ENCODE measurements around the gene ARL3. TPM values are rescaled to one million over a fixed set of nuclear protein-coding genes. Genes with fewer than 3 reads are reported as not detected.

ARL3 gene
- total RNA-seq, 2 donors from 2014 or later: 4.8 to 5.6 TPM

DNA sequence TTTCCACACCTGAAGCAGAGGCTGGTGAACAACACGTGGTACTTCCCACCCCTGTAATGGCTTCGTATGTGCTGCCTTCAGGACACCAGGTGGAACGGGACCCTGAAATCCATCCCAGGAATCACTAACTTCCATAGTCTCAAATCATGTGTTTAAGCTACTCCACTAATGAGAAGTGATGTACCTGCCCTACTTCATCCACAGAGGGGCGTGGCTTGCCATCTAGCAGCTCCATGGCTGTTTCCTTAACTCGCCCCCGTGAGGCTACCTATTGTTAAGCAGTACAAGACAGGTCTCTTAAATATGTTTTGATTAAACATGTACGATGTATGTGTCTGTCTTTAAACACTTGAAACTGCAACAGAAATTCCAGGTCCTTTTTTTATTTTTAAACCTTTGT lies 31.8 kb downstream of the ARL3 start:
- Histone ChIP-seq H3K9ac (ENCODE audit: low read depth in 2 of 2, low read length in 2 of 2) (no peak overlapping the region), H3K4me1 (peaks cover 5% of the 10 kb centered on the region)

DNA sequence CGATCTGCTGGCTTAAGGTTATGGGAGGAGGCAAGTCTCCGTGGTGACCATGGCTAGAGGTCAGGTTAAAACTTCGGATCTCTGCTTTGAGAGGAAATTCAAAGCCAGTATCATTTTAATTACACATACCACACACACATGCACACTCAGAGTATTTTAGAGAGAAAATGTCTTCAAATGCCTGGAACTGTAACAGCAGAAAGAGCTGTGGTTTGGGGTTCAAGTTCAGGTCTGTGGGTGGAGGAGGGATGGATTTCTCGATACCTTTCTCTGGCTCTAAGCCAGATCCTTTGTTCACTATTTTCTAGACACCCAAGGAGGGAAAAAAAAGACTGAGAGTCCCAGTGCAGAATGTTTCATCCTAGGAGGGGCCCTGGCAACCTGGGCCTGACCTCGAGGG lies 32.5 kb downstream of the ARL3 start:
- no peaks in the 10 kb centered on the region for H3K27me3 ChIP-seq
- TF ChIP-seq, protein P1, sequence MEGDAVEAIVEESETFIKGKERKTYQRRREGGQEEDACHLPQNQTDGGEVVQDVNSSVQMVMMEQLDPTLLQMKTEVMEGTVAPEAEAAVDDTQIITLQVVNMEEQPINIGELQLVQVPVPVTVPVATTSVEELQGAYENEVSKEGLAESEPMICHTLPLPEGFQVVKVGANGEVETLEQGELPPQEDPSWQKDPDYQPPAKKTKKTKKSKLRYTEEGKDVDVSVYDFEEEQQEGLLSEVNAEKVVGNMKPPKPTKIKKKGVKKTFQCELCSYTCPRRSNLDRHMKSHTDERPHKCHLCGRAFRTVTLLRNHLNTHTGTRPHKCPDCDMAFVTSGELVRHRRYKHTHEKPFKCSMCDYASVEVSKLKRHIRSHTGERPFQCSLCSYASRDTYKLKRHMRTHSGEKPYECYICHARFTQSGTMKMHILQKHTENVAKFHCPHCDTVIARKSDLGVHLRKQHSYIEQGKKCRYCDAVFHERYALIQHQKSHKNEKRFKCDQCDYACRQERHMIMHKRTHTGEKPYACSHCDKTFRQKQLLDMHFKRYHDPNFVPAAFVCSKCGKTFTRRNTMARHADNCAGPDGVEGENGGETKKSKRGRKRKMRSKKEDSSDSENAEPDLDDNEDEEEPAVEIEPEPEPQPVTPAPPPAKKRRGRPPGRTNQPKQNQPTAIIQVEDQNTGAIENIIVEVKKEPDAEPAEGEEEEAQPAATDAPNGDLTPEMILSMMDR (IDR thresholded peaks at IDR 0.05): no peak
- peaks cover 11% of the 10 kb centered on the region for H3K4me1 ChIP-seq
- intact Hi-C loops (cut with DNase I): no loop called here
- H3K9ac ChIP-seq (ENCODE audit: low read depth in 2 of 2, low read length in 2 of 2): no peak overlapping the region
- H3K9me3 ChIP-seq: no peaks in the 10 kb centered on the region
- DNase-seq: no peak
- no peak overlapping the region for H3K4me3 ChIP-seq
- no peaks in the 10 kb centered on the region for H3K36me3 ChIP-seq
- no peak overlapping the region for H3K27ac ChIP-seq

More for the DNA sequence above, 31.8 kb downstream of the ARL3 start:
- H3K9me3 ChIP-seq: no peaks in the 10 kb centered on the region
- intact Hi-C loops (cut with DNase I): no loop called here
- TF ChIP-seq, protein P1 (IDR thresholded peaks at IDR 0.05): no peak
- H3K4me3 ChIP-seq: no peak overlapping the region
- no peaks in the 10 kb centered on the region for H3K36me3 ChIP-seq
- DNase-seq: no peak
- no peak overlapping the region for H3K27ac ChIP-seq
- no peaks in the 10 kb centered on the region for H3K27me3 ChIP-seq

- H3K4me3 ChIP-seq: no peak overlapping the region
- TF ChIP-seq, protein P1 (IDR thresholded peaks at IDR 0.05): no peak
- no peak for DNase-seq
- H3K27me3 ChIP-seq: no peaks in the 10 kb centered on the region
- H3K9ac ChIP-seq (ENCODE audit: low read depth in 2 of 2, low read length in 2 of 2): no peak overlapping the region
- no peak overlapping the region for H3K27ac ChIP-seq
- no peaks in the 10 kb centered on the region for H3K36me3 ChIP-seq
- intact Hi-C loops (cut with DNase I): no loop called here
- H3K9me3 ChIP-seq: no peaks in the 10 kb centered on the region
- H3K4me1 ChIP-seq: peaks cover 14% of the 10 kb centered on the region
Observed at GRCh38 chr10:102679596-102679995, 34.6 kb downstream of the ARL3 start.

DNA sequence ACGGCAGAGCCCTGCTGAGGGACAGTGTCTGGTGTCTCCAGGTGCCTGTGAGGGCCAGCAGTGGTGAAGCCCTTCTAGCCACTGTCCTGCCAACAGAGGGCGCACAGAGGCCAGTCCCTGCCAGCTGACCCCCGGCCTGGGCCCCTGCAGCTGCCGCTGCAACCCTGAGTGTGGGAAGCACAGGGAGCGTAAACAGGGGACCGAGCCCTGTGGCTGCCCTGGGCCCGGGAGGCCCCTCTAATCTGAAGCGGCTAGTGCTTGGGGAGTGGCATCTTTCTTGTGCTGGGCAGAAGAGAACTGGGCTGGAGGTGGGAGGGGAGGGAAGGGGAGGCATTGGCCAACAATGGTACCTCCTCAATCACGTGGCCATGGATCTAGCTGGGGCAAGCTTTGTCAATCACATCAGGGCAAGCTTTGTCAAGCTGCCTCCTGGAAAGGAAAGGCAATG lies 35.3 kb downstream of the ARL3 start:
- Histone ChIP-seq H3K4me3 (no peak overlapping the region), H3K4me1 (peaks cover 17% of the 10 kb centered on the region)

GRCh38 chr10:102678068-102678400 lies 36.2 kb downstream of the ARL3 start:
- H3K9ac ChIP-seq (ENCODE audit: low read depth in 2 of 2, low read length in 2 of 2): no peak overlapping the region

More for the DNA sequence above, 35.3 kb downstream of the ARL3 start:
- no peaks in the 10 kb centered on the region for H3K27me3 ChIP-seq
- H3K9ac ChIP-seq (ENCODE audit: low read depth in 2 of 2, low read length in 2 of 2): peak overlapping the region in 1 of 2 donors; percentile 30
- no peaks in the 10 kb centered on the region for H3K9me3 ChIP-seq
- no peak overlapping the region for H3K27ac ChIP-seq
- intact Hi-C loops (cut with DNase I): no loop called here
- TF ChIP-seq, protein P1 (IDR thresholded peaks at IDR 0.05): peak; percentile 62
- H3K36me3 ChIP-seq: no peaks in the 10 kb centered on the region
- peak; percentile 70 for DNase-seq

More at GRCh38 chr10:102678068-102678400, 36.2 kb downstream of the ARL3 start:
- Histone ChIP-seq H3K9me3 (no peaks in the 10 kb centered on the region), H3K4me3 (no peak overlapping the region), H3K27ac (no peak overlapping the region), H3K27me3 (no peaks in the 10 kb centered on the region), H3K36me3 (no peaks in the 10 kb centered on the region), H3K4me1 (peaks cover 21% of the 10 kb centered on the region)
- TF ChIP-seq, protein P1 (IDR thresholded peaks at IDR 0.05): no peak
- no peak for DNase-seq
- intact Hi-C loops (cut with DNase I): no loop called here

Measured in colonic mucosa (tissue), 4 donors.